Coronary artery (tissue), 2 donors: ENCODE results near the gene CREBZF.
A peak's percentile ranks its signal among the peaks of the same experiment; 100 is the strongest.

Source experiments
- DNase-seq: peaks from one replicate; pipeline ENCODE4 v3.0.0-alpha.2; 2017; ENCODE audit warnings: low spot score
- H3K27ac ChIP-seq, 2 donors: fragments of 200-600 bp; sonication (generic); one replicate each; pipeline ENCODE4 v1.5.1; 2016 to 2019
- H3K4me3 ChIP-seq: fragments of 200-600 bp; sonication (generic); 2 replicates; pipeline ENCODE4 v1.5.1; 2016; ENCODE audit warnings: mild to moderate bottlenecking, moderate library complexity
- CTCF ChIP-seq: fragments of 200-600 bp; sonication (generic); IDR thresholded peaks from one replicate; pipeline ENCODE4 v1.5.1; 2019; ENCODE audit warnings: antibody characterized with exemption

CREBZF gene

GRCh38 chr11:85664615-85665481 is at the start of gene CREBZF:
Gene CREBZF, minus strand, starts transcription at chr11:85665129. Its CDS starts 254 bp downstream, at chr11:85664875.
- TF ChIP-seq CTCF = no peak
- peak within 1 kb of the TSS; percentile 77 for H3K4me3 ChIP-seq
- H3K27ac ChIP-seq = peak within 1 kb of the TSS; percentile 87 to 94
- peak; percentile 96 for DNase-seq

GRCh38 chr11:85712953-85713352 is 48.0 kb upstream of the CREBZF start:
- H3K27ac ChIP-seq = no peak overlapping the region
- TF ChIP-seq CTCF = no peak
- no peak overlapping the region for H3K4me3 ChIP-seq
- no peak for DNase-seq

GRCh38 chr11:85710917-85711316 is 46.0 kb upstream of the CREBZF start:
- H3K27ac ChIP-seq = no peak overlapping the region
- DNase-seq = no peak

GRCh38 chr11:85709941-85710702 is 45.2 kb upstream of the CREBZF start:
- DNase-seq = no peak

More at GRCh38 chr11:85710917-85711316, 46.0 kb upstream of the CREBZF start:
- no peak overlapping the region for H3K4me3 ChIP-seq
- TF ChIP-seq CTCF = no peak

GRCh38 chr11:85705800-85706199 is 40.9 kb upstream of the CREBZF start:
- no peak for DNase-seq
- no peak for TF ChIP-seq CTCF
- Histone ChIP-seq H3K27ac (peak overlapping the region; percentile 12 to 49), H3K4me3 (no peak overlapping the region)

More at GRCh38 chr11:85709941-85710702, 45.2 kb upstream of the CREBZF start:
- no peak for TF ChIP-seq CTCF
- H3K4me3 ChIP-seq = no peak overlapping the region
- no peak overlapping the region for H3K27ac ChIP-seq

GRCh38 chr11:85704967-85705366 is 40.0 kb upstream of the CREBZF start:
- no peak overlapping the region for H3K4me3 ChIP-seq
- DNase-seq = no peak
- peak overlapping the region in 1 of 2 donors; percentile 12 for H3K27ac ChIP-seq
- no peak for TF ChIP-seq CTCF
